OCI-LY7 (cell line): ENCODE results near the gene MTOR.

Source experiments
- EZH2phosphoT487 ChIP-seq: fragments of 200-600 bp; sonication (generic); IDR thresholded peaks from 2 replicates; pipeline ENCODE4 v1.6.1; 2018; ENCODE audit warnings: low read depth, borderline replicate concordance, mild to moderate bottlenecking, mixed run types, antibody characterized with exemption, low read length, moderate library complexity, mixed read lengths
- TF ChIP-seq, protein P1 (sequence below): fragments of 200-600 bp; sonication (generic); conservative IDR thresholded peaks from 2 replicates; pipeline ENCODE4 v1.5.1; 2014; ENCODE audit warnings: mild to moderate bottlenecking, antibody characterized with exemption, low read length, moderate library complexity, mixed read lengths

DNA sequence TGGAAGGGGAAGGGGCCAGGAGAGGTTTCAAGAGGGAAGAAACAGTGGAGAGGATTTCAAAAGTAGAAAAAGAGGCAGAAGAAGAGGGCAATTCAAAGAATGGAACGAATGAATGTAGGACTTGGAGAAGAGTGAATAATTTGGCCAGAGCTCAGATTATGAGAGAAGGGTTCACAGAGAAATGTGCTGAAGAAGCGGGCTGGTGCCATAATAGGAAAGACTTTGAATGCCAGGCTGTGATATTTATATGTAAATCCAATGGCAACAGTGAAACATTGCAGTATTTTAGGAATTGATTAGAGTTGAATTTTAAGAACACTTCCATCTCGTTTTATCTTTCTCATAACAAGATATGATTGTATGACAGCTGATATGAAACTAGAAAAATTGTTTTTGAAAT is 109.2 kb downstream of the MTOR start:
- TF ChIP-seq, protein P1, sequence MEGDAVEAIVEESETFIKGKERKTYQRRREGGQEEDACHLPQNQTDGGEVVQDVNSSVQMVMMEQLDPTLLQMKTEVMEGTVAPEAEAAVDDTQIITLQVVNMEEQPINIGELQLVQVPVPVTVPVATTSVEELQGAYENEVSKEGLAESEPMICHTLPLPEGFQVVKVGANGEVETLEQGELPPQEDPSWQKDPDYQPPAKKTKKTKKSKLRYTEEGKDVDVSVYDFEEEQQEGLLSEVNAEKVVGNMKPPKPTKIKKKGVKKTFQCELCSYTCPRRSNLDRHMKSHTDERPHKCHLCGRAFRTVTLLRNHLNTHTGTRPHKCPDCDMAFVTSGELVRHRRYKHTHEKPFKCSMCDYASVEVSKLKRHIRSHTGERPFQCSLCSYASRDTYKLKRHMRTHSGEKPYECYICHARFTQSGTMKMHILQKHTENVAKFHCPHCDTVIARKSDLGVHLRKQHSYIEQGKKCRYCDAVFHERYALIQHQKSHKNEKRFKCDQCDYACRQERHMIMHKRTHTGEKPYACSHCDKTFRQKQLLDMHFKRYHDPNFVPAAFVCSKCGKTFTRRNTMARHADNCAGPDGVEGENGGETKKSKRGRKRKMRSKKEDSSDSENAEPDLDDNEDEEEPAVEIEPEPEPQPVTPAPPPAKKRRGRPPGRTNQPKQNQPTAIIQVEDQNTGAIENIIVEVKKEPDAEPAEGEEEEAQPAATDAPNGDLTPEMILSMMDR: no peak
- no peak for TF ChIP-seq EZH2phosphoT487
